ENCODE results near the gene PFN3.

The PFN3 gene

GRCh38 chr5:177399997-177400868 lies at the start of gene PFN3:
Gene PFN3, minus strand, starts transcription at chr5:177400661. Its CDS starts 85 bp downstream, at chr5:177400576.
- no peak for DNase-seq (ENCODE audit: low read depth, low spot score)

- no peak for DNase-seq (ENCODE audit: low read depth, low spot score)
Observed at GRCh38 chr5:177449140-177450061, 48.9 kb upstream of the PFN3 start.

GRCh38 chr5:177448244-177448950 lies 47.9 kb upstream of the PFN3 start:
- no peak for DNase-seq (ENCODE audit: low read depth, low spot score)

- no peak for DNase-seq (ENCODE audit: low read depth, low spot score)
Observed at GRCh38 chr5:177447611-177448243, 47.3 kb upstream of the PFN3 start.

- no peak for DNase-seq (ENCODE audit: low read depth, low spot score)
Observed at GRCh38 chr5:177447066-177447610, 46.7 kb upstream of the PFN3 start.

- no peak for DNase-seq (ENCODE audit: low read depth, low spot score)
Observed at GRCh38 chr5:177446200-177447065, 46.0 kb upstream of the PFN3 start, which contains the start of gene PRR7. Gene PRR7, plus strand, starts transcription at chr5:177446814. Its CDS starts 8,254 bp downstream, at chr5:177455068.

GRCh38 chr5:177445917-177446199 lies 45.4 kb upstream of the PFN3 start:
- DNase-seq (ENCODE audit: low read depth, low spot score) = no peak

GRCh38 chr5:177445052-177445916 lies 44.8 kb upstream of the PFN3 start:
- DNase-seq (ENCODE audit: low read depth, low spot score) = no peak

GRCh38 chr5:177444106-177445051 lies 43.9 kb upstream of the PFN3 start:
- no peak for DNase-seq (ENCODE audit: low read depth, low spot score)

- no peak for DNase-seq (ENCODE audit: low read depth, low spot score)
Observed at GRCh38 chr5:177443144-177443983, 42.9 kb upstream of the PFN3 start.

GRCh38 chr5:177442066-177442826 lies 41.8 kb upstream of the PFN3 start:
- no peak for DNase-seq (ENCODE audit: low read depth, low spot score)

- no peak for DNase-seq (ENCODE audit: low read depth, low spot score)
Observed at GRCh38 chr5:177440990-177441780, 40.7 kb upstream of the PFN3 start.

- DNase-seq (ENCODE audit: low read depth, low spot score) = no peak
Observed at GRCh38 chr5:177440211-177440989, 39.9 kb upstream of the PFN3 start.

GRCh38 chr5:177439518-177440053 lies 39.1 kb upstream of the PFN3 start:
- no peak for DNase-seq (ENCODE audit: low read depth, low spot score)
